ENCODE data around the gene NNMT. TPM values are rescaled to one million over a fixed set of nuclear protein-coding genes. Genes with fewer than 3 reads are reported as not detected.

Gene NNMT
- total RNA-seq, 2 experiments from 2014 or later = not detected

DNA sequence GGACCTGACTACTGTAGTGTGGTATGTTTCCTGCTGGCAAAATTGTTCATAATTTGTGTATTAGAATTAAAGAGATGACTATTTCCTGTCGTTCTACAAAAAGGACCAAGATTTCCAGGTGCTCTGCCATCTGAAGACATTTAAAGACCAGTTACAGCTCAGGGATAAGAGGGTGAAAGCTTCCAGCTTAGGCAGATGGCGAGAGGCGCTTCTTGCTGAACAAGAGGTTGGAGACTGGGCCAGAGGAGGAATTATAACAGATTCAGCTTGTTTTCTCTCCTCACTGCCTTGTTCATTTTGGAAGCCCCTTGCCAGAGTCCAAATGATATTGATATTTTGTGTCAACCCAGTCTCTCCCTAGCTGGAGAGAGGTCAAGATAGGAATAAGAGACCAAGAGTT, 23.1 kb upstream of the NNMT start:
- Histone ChIP-seq H4K20me1 (ENCODE audit: insufficient read depth, low read length) (no peaks in the 10 kb centered on the region), H3K36me3 (ENCODE audit: insufficient read depth, low read length) (no peaks in the 10 kb centered on the region), H2AFZ (ENCODE audit: low read length) (no peak overlapping the region), H3K4me1 (ENCODE audit: insufficient read depth, low read length, poor library complexity, severe bottlenecking) (no peaks in the 10 kb centered on the region), H3K9me2 (ENCODE audit: insufficient read depth, low read length) (no peaks in the 10 kb centered on the region), H3K9me3 (ENCODE audit: low read length) (no peaks in the 10 kb centered on the region), H3K4me2 (ENCODE audit: low read length) (no peak overlapping the region), H3K79me2 (ENCODE audit: insufficient read depth, low read depth, low read length) (no peaks in the 10 kb centered on the region), H3K27ac (ENCODE audit: low read depth, low read length, poor library complexity, severe bottlenecking) (no peak overlapping the region), H3K4me3 (ENCODE audit: low read depth, low read length, poor library complexity, severe bottlenecking) (no peak overlapping the region)
- DNase-seq (ENCODE audit: low spot score) = no peak
- ChIA-PET CTCF (ENCODE audit: unreplicated experiment) (no interaction called here), POLR2A (no interaction called here)
- no peak for TF ChIP-seq EZH2phosphoT487 (IDR thresholded peaks at IDR 0.05; ENCODE audit: borderline replicate concordance, low read depth, low read length)
- TF ChIP-seq, protein P1, sequence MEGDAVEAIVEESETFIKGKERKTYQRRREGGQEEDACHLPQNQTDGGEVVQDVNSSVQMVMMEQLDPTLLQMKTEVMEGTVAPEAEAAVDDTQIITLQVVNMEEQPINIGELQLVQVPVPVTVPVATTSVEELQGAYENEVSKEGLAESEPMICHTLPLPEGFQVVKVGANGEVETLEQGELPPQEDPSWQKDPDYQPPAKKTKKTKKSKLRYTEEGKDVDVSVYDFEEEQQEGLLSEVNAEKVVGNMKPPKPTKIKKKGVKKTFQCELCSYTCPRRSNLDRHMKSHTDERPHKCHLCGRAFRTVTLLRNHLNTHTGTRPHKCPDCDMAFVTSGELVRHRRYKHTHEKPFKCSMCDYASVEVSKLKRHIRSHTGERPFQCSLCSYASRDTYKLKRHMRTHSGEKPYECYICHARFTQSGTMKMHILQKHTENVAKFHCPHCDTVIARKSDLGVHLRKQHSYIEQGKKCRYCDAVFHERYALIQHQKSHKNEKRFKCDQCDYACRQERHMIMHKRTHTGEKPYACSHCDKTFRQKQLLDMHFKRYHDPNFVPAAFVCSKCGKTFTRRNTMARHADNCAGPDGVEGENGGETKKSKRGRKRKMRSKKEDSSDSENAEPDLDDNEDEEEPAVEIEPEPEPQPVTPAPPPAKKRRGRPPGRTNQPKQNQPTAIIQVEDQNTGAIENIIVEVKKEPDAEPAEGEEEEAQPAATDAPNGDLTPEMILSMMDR (conservative IDR thresholded peaks at IDR 0.05; ENCODE audit: low read length) = no peak
- intact Hi-C loops (cut with micrococcal nuclease; ENCODE audit: unreplicated experiment) = no loop called here
- BruUV-seq (replicated peaks) = no TSS peak

DNA sequence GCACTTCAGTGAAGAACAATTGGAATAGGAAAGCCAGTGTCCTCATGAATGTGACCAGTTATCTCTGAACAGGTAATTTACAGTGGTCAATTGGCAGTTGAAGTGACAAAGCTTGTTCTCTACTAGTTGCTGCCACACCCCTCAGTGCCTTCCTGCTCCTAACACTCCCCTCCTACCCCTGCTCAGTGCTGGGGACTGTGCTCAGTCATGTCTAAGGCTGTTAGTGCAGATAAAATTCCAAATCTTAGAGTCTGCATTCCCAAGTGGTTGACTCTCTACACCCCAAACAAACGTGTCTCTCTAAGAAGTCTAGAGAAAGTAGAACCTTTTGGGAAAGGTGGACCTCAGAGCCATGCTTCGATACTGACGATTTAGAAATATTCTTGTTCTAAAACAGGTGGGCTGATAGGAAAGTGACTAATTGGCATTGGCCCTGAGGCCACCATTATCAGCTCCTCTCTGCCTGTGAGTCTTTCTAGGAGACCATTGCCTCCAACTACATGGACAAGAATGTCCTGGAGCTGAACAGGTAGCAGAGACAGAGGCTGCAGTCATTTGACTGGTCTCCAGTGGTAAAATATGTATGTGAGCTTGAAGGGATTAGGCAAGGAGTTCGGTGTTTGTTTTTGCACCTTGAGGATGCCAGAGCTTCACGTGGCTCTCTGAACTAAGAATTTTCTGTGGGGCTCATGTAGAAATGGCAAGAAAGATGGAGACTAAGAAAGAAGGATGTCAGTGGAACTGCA, 22.1 kb upstream of the NNMT start:
- no TSS peak for BruUV-seq (replicated peaks)
- no peak overlapping the region for H3K4me2 ChIP-seq (ENCODE audit: low read length)
- no peaks in the 10 kb centered on the region for H4K20me1 ChIP-seq (ENCODE audit: insufficient read depth, low read length)
- H3K79me2 ChIP-seq (ENCODE audit: insufficient read depth, low read depth, low read length) = no peaks in the 10 kb centered on the region
- no peaks in the 10 kb centered on the region for H3K9me3 ChIP-seq (ENCODE audit: low read length)
- H2AFZ ChIP-seq (ENCODE audit: low read length) = no peak overlapping the region
- TF ChIP-seq, protein P1 (conservative IDR thresholded peaks at IDR 0.05; ENCODE audit: low read length) = no peak
- no peak for TF ChIP-seq EZH2phosphoT487 (IDR thresholded peaks at IDR 0.05; ENCODE audit: borderline replicate concordance, low read depth, low read length)
- CTCF ChIA-PET (ENCODE audit: unreplicated experiment) = no interaction called here
- no peaks in the 10 kb centered on the region for H3K9me2 ChIP-seq (ENCODE audit: insufficient read depth, low read length)
- intact Hi-C loops (cut with micrococcal nuclease; ENCODE audit: unreplicated experiment) = no loop called here
- no peak overlapping the region for H3K27ac ChIP-seq (ENCODE audit: low read depth, low read length, poor library complexity, severe bottlenecking)
- DNase-seq (ENCODE audit: low spot score) = no peak
- no peak overlapping the region for H3K4me3 ChIP-seq (ENCODE audit: low read depth, low read length, poor library complexity, severe bottlenecking)
- H3K36me3 ChIP-seq (ENCODE audit: insufficient read depth, low read length) = no peaks in the 10 kb centered on the region
- no peaks in the 10 kb centered on the region for H3K4me1 ChIP-seq (ENCODE audit: insufficient read depth, low read length, poor library complexity, severe bottlenecking)
- POLR2A ChIA-PET = interaction anchor here (1.2 kb wide), 1 partner anchor 11 kb away, joined by 4 read pairs; no protein-coding TSS in a partner anchor

DNA sequence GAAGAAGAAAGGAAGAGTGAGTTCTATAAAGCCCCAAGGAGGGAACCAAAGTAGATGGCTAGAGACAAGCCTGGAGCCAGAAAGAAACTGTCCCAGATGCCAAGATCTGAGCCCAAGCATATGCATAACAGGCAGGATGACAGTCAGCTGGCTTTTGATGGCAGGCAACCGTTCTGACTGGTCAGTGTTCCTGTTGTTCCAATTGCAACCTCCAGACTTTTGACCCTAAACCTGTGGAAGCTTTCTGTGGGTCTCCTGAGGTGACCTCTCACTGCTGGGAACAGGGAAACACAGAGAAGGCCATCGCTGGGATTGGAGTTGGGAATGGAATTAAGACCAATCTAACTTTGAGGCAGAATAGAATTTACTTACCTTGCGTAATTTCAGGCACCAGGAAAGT, 21.6 kb upstream of the NNMT start:
- intact Hi-C loops (cut with micrococcal nuclease; ENCODE audit: unreplicated experiment) = no loop called here

More for the DNA sequence above, 21.6 kb upstream of the NNMT start:
- CTCF ChIA-PET (ENCODE audit: unreplicated experiment) = no interaction called here
- Histone ChIP-seq H3K9me2 (ENCODE audit: insufficient read depth, low read length) (no peaks in the 10 kb centered on the region), H4K20me1 (ENCODE audit: insufficient read depth, low read length) (no peaks in the 10 kb centered on the region), H3K4me1 (ENCODE audit: insufficient read depth, low read length, poor library complexity, severe bottlenecking) (no peaks in the 10 kb centered on the region), H2AFZ (ENCODE audit: low read length) (no peak overlapping the region), H3K4me3 (ENCODE audit: low read depth, low read length, poor library complexity, severe bottlenecking) (no peak overlapping the region), H3K79me2 (ENCODE audit: insufficient read depth, low read depth, low read length) (no peaks in the 10 kb centered on the region), H3K27ac (ENCODE audit: low read depth, low read length, poor library complexity, severe bottlenecking) (no peak overlapping the region), H3K9me3 (ENCODE audit: low read length) (no peaks in the 10 kb centered on the region), H3K36me3 (ENCODE audit: insufficient read depth, low read length) (no peaks in the 10 kb centered on the region), H3K4me2 (ENCODE audit: low read length) (no peak overlapping the region)
- no peak for DNase-seq (ENCODE audit: low spot score)
- no peak for TF ChIP-seq EZH2phosphoT487 (IDR thresholded peaks at IDR 0.05; ENCODE audit: borderline replicate concordance, low read depth, low read length)
- TF ChIP-seq, protein P1 (conservative IDR thresholded peaks at IDR 0.05; ENCODE audit: low read length) = no peak
- no TSS peak for BruUV-seq (replicated peaks)
- POLR2A ChIA-PET = interaction anchor here (1.2 kb wide), 1 partner anchor 11 kb away, joined by 4 read pairs; no protein-coding TSS in a partner anchor
